Colon (tissue), 2 donors: ENCODE results near the gene SHISA9.

Source experiments
- FAIRE-seq: peaks from 2 replicates; lab custom pipeline; 2012; peaks lifted over from hg19 to GRCh38; lab: Jason Lieb, UNC
- donor health status: control.
- donor health status: control.

SHISA9 gene

DNA sequence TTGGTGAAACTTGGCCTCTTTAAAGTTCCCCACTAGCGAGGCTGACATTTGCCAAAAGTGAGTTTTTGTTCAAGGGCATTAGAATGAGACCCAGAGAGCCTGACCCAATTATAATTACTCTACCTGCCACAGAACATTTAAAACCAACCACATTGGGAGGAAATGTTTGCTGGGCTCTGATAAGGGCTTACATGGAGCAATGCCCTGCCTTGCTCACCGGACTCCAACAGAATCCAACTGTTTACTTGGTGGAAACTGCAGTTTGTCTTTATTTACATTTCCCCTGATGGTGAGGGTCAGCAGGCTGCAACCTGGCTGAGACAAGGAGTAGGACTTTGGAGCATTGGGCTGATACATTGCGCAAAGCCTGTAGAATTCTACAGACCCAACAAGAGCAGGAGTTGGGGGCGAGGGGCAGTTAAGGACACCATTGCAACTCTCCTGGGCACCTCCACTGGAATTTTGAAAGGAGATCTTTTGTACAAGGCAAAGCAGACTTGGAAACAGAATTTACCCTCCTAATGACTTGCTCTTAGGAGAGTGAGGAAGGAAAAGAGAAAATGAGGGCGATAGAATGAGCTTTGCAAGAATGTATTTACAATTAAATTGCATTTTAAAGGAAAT, 368.6 kb downstream of the SHISA9 start:
- FAIRE-seq = no peak

DNA sequence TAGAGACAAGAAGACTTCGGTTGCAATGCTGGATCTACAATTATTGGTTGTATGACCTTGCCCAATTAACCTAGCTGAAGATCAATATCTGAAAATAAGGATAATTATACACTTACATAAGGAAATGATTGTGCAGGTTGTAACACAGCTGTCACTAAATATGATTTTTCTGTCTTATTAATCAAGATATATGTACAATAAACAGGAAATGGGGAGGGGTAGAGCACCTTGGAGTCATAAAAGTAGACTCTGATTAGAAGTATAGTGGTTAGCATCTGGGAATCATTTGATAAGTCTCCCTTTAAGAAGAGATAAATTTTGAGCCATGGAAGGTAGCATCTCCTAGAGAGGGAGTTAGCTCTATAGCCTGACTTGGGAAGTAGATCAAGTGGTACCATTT, 369.2 kb downstream of the SHISA9 start:
- no peak for FAIRE-seq

DNA sequence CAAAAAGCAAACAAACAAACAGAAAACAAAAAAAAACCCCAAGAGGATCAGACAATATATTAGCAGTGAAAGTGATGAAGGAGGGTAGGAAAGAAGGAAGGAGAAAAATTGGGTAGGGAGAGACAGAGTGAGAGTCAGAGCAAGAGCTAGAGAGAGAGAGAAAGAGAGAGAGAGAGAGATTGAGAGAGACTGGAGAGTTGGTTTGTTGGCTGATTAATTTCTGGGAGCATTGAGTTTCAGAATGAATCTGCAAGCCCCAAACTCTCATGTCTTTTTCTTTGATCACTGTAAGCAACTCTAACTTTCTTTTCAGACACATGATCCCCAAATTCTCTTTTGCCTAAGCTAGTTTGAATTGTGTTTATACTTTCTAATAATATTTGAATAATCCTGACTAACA, 388.1 kb downstream of the SHISA9 start:
- FAIRE-seq = no peak
